Hematopoietic multipotent progenitor cell treated with erythropoietin and hydrocortisone succinate and interleukin-3 and kit ligand, for 8 days (in vitro differentiated cells): ENCODE results near the gene TACC2.

Source experiments
- DNase-seq: peaks from one replicate; pipeline ENCODE4 v3.0.0-alpha.2; 2015

TACC2 gene

GRCh38 chr10:122127943-122128342, 139.0 kb downstream of the TACC2 start:
- DNase-seq: no peak

DNA sequence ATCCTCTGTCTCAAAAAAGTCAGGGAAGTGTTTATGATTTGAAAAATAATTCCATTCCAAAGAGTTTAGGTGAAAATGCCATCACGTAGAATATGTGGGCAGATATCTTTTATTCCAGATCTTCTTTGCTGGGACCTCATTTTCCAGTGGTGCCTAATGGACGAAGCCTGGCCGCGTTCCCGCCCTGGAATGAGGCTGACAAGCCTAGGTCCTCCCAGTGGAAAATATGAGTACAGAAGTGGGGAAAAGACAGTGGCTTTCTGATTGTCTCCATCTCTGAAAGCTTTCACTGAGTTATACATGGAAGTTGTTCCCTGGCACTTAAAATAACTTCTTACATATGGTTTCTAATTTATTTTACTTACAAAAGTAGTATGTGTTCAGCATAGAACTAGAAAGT, 139.4 kb downstream of the TACC2 start:
- DNase-seq: no peak

- DNase-seq: no peak
These were observed 141.6 kb downstream of the TACC2 start for GRCh38 chr10:122130474-122131110.

- no peak for DNase-seq
These were observed 143.4 kb downstream of the TACC2 start for GRCh38 chr10:122132331-122132755.

DNA sequence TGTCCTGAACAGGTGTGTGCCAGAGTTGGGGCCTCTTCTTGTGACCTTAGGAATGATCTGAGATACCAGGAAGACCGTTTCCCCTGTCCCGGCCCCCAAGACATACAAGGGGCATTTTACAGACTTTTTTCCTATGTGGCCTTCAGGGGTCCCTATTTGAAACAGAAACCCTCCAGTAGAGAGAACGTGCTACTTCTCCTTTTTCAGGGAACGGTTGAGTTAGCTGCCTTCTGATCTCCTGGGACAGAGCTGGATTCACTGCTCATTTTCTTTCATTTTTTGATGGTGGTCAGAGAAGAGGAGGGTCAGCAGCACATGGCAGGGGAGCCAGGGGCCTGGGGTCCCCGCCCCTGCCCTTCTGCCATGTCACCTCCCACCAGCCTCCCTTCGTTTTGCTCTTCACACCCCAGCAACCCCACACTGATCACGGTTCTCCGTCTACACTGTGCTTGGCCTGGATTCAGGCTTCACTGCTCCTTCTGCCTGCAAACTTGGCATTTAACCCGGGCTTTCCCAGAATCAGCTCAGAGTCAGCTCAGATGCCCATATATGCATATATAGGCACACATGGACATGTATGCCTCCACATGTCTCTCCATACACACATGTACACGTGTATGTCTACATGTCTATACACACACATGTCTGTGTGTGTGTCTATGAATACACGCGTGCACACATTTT, 144.1 kb downstream of the TACC2 start:
- DNase-seq: no peak

- DNase-seq: no peak
These were observed 146.5 kb downstream of the TACC2 start for GRCh38 chr10:122135251-122136025.

DNA sequence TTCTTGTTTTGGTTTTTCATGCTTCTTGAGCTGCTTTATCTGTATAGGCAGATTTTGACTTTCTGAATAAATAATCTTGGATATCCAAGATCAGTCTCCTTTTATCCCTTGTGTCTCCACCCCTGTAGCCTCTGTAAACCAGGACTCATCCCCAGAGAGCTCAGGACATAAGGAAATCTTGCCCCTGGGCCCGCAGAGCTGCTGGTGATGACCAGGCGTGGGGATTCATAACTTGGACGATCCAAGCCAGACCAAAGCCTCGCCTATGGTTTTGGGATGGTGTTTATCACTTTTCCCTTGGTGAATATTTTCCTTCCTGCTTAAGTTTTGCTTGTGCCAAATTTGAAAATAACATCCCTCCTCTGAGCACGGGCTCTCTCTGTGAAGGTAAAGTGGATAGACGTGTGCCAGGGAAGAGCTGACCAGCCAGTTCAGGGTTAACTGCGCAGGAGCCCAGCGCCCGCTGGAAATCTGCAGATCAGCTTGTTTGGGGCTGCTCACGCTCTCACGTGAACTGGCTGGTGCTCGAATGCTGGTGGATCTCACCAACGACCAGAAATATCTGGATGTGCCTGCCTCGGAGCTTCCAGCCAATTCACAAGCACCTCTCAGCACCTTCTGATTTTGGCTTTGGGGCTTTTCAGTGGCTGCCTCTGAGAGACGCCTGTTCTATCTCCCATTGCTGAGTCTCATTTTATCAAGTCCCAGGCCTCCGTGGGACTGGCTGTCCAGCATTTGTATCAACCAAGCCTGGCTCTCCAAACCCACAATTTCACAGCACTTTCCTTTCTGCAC, 150.1 kb downstream of the TACC2 start:
- no peak for DNase-seq

- no peak for DNase-seq
These were observed 150.7 kb downstream of the TACC2 start for GRCh38 chr10:122139627-122140170.

DNA sequence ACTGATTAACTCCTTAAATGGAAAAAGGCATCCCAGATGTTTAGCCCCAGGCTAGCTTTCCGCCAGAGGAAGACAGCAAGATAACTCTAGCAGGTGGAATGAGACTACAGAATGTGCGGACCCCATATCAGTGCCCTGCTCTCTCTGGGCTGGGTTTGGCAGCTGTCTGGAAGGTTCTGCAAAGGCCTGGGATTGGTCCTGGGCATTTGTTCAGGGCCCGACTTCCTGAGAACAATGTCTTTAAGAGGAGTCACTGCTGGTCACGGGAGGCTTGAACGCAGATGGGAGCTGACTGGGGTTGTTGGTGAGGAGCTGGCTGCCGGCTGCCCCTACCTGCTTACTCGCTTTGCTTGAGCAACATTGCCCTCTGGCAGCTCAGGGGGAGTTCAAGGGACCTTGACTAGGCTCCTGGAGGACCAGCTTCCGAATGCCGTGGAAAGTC, 151.5 kb downstream of the TACC2 start:
- no peak for DNase-seq

- DNase-seq: peak; percentile 61
These were observed 152.1 kb downstream of the TACC2 start for GRCh38 chr10:122140941-122141623.

DNA sequence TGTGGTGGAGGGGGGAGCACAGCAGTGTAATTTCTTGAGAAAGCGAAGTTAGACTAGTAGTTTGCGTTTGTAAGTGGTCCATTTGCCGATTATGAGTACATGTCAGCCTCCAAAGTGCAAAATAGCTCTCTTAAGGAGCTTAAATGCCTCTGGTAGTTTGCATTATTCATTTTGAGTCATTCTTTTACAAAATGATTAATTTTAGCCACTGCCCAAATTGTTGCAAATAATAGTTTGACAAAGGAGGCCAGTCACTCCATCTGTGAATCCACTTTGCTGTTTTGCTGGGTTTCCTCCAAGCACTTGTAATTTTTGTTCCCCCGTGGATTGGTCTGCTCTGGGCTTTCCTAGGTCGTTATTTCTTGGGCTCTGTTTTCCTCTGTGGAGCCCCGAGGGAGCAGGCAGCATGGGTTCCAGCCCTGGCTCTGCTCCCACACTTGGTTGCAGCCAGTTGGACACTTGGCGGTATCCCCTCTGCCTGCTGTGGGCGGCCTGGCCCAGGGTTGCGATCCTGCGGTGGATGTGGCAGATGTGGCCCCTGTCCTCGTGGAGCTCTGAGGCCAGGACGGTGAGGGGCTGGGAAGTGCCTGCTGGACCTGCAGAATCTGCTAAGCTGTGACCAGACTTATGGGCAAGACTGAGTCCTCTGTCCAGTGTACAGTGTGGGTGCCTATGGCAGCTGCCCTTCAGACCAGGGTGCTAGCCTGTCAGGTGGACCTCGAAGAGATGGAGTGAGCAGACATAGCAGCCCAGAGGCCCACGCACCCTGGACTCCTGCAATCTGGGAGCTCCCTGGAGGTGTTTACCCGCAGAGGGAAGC, 153.1 kb downstream of the TACC2 start:
- no peak for DNase-seq

DNA sequence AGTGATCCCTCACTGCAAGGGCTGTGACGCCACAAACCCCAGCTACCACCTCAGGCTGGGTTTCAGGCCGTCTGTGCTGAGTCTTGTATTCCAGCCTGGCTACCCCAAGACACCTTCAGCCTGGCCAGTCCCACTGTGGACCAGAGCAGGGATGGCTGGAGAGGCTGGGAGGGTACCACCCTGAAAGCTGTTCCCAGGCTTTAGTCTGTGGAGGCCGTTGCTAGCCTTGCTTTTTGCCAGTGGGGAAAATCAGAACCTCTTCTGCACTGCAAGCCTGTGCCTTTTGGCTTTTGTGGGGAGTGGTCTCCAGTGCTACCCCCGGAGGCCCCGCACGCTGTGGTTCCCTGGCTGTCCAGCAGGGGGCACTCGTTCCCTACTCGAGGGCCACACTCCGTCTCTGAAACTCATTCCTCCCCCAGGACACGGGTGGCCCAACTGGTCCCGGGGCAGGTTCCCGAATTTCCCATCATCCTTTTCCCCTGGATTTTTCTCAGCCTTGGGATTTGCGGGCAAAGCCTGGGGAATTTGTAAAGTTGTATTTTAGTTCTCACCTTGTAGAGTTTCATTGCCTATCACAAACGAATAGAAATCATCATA, 153.8 kb downstream of the TACC2 start:
- no peak for DNase-seq

DNA sequence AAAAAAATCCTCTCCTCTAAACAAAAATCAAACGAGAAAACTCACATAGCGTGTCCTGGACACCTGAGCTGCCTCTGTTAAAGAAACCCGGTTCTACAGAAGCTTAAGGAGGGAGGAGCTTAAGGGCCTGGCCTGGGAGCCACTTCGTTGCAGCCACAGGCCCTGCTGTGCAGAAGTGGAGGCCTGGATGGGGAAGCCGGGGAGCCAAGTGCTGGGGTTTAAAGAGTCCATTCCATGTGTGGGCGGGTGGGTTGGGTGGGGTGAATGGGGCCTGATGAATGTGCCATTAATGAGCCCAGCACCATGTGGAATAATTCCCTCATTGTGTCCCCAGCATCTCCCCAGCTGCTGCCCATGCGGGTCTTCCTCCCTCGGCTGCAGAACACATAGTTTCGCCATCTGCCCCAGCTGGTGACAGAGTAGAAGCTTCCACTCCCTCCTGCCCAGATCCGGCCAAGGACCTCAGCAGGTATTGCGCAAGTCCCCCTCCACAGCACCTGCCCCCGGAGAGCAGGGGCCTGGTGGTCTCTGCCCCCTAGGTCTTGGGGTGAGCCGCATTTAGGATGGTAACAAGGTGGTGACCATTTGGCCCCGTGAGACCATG, 154.4 kb downstream of the TACC2 start:
- DNase-seq: no peak

GRCh38 chr10:122144199-122144598, 155.2 kb downstream of the TACC2 start:
- DNase-seq: no peak

- no peak for DNase-seq
These were observed 156.2 kb downstream of the TACC2 start for GRCh38 chr10:122145113-122145512.

DNA sequence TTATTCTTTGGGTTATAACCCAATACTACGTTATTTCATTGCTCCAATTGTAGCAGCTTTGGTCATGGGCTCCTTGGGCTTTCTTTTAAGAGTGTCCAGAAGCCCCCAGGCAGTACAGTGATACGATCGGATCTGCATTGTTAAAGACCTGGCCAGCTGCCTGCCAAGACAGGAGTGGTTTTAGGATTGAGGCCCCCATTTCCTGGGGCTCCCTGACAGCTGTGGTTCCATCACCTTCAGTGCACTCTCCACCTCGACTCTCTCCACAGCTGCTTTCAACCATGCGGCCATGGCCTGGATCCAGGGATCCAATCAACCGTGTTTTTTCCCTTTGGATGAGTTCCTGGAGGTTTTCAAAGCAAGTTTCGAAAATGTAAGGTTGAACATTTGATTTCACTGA, 158.7 kb downstream of the TACC2 start:
- no peak for DNase-seq

GRCh38 chr10:122148876-122149560, 160.1 kb downstream of the TACC2 start:
- DNase-seq: no peak

DNA sequence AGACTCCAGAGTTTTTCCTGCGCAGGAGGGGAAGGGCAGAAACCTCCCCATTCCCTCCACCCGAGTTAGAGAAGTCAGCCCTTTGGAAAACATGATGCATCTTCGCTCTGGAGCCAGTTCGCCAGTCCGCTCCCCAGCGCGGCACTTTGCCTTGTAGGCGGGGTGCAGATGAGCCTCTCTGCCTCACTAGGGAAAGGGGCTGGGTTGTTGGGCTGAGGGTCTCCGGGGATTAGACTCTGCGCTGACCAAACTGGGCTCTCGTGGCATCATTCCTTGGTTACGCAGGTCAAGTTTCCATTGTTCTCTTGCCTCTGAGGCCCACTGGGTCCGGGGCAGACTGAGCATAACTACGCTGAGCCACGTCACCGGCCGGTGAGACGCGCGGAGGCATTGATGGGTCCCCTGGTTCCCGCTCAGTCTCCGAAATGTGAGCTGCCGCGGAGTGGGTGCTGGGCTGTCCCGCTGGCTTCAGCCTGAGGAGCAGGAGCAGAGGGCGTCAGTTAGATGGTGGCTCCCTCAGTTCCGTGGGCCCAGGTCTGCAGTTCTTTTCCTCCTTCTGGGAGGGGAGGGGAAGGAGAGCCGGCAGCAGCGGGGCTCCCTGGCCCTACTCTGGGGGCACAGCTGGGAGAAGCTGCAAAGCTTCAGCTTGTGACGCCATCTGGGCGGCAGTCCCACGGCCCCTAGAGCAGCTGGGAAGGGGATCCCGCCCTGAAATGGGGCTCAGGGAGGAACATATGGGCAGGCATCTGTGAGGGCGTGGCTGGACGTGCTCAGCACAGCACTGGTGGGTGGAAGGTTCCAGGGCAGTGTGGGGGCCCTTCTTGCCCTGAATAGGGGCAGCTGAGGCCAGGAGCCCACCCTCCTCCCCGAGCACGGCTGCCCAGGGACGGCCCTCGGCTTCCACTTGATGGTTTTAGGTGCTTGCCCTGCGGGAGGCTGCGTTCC, 160.9 kb downstream of the TACC2 start:
- no peak for DNase-seq
